NCI-H2196 treated with DMSO at 0.1 percent for 48 hours (cell line): ENCODE data around the gene SDK1.
"Not testable (repeated sequence)": the region's sequence is repeated elsewhere in the genome, so short reads cannot be mapped to it uniquely, and the experiment has no call there.

Experiments
- DNase-seq: peaks from one replicate; lab custom pipeline; 2025; ENCODE audit not compliant: unreplicated experiment; lab: John Stamatoyannopoulos, UW

SDK1 gene

GRCh38 chr7:3950249-3950648, 649.2 kb downstream of the SDK1 start:
- DNase-seq: no peak

GRCh38 chr7:3951316-3952055, 650.4 kb downstream of the SDK1 start:
- no peak for DNase-seq

GRCh38 chr7:3953133-3953532, 652.1 kb downstream of the SDK1 start:
- DNase-seq: no peak

GRCh38 chr7:3953946-3954345, 652.9 kb downstream of the SDK1 start:
- no peak for DNase-seq

- no peak for DNase-seq
These were observed 654.0 kb downstream of the SDK1 start for GRCh38 chr7:3955026-3955425.

- DNase-seq: peak; percentile 92
These were observed 655.0 kb downstream of the SDK1 start for GRCh38 chr7:3955751-3956696.

GRCh38 chr7:3956949-3957348, 655.9 kb downstream of the SDK1 start:
- DNase-seq: no peak

GRCh38 chr7:3957472-3958108, 656.5 kb downstream of the SDK1 start:
- DNase-seq: no peak

GRCh38 chr7:3958109-3958483, 657.0 kb downstream of the SDK1 start:
- DNase-seq: no peak

- no peak for DNase-seq
These were observed 658.3 kb downstream of the SDK1 start for GRCh38 chr7:3959364-3959763.

GRCh38 chr7:3960050-3960763, 659.2 kb downstream of the SDK1 start:
- no peak for DNase-seq

GRCh38 chr7:3960942-3961341, 659.9 kb downstream of the SDK1 start:
- DNase-seq: no peak

- no peak for DNase-seq
These were observed 660.9 kb downstream of the SDK1 start for GRCh38 chr7:3961857-3962503.

- DNase-seq: not testable (repeated sequence)
These were observed 662.7 kb downstream of the SDK1 start for GRCh38 chr7:3963768-3964167.

GRCh38 chr7:3964980-3965606, 664.0 kb downstream of the SDK1 start:
- no peak for DNase-seq

GRCh38 chr7:3965794-3966395, 664.8 kb downstream of the SDK1 start:
- no peak for DNase-seq

- no peak for DNase-seq
These were observed 667.2 kb downstream of the SDK1 start for GRCh38 chr7:3968234-3968633.

- DNase-seq: no peak
These were observed 668.2 kb downstream of the SDK1 start for GRCh38 chr7:3969286-3969685.

GRCh38 chr7:3971323-3971722, 670.3 kb downstream of the SDK1 start:
- DNase-seq: no peak

- DNase-seq: no peak
These were observed 672.2 kb downstream of the SDK1 start for GRCh38 chr7:3973264-3973663.
